DMS53 treated with DMSO at 0.1 percent for 48 hours (cell line): ENCODE results near the gene SDCCAG8.

Experiments used
- DNase-seq: peaks from one replicate; lab custom pipeline; 2025; ENCODE audit not compliant: unreplicated experiment; lab: John Stamatoyannopoulos, UW

The SDCCAG8 gene

GRCh38 chr1:243497939-243498681, 242.3 kb downstream of the SDCCAG8 start:
- DNase-seq = no peak

- DNase-seq = no peak
These were observed 243.4 kb downstream of the SDCCAG8 start for GRCh38 chr1:243499248-243499647.

- no peak for DNase-seq
These were observed 243.9 kb downstream of the SDCCAG8 start for GRCh38 chr1:243499711-243500110.

GRCh38 chr1:243500512-243500911, 244.7 kb downstream of the SDCCAG8 start:
- no peak for DNase-seq

GRCh38 chr1:243501002-243501401, 245.2 kb downstream of the SDCCAG8 start:
- no peak for DNase-seq

GRCh38 chr1:243503155-243503554, 247.3 kb downstream of the SDCCAG8 start:
- no peak for DNase-seq

- no peak for DNase-seq
These were observed 250.3 kb downstream of the SDCCAG8 start for GRCh38 chr1:243505986-243506689.

- no peak for DNase-seq
These were observed 251.3 kb downstream of the SDCCAG8 start for GRCh38 chr1:243507001-243507671.

GRCh38 chr1:243507672-243508302, 251.9 kb downstream of the SDCCAG8 start:
- DNase-seq = no peak

- no peak for DNase-seq
These were observed 252.5 kb downstream of the SDCCAG8 start for GRCh38 chr1:243508303-243508713.

GRCh38 chr1:243508943-243509342, 253.1 kb downstream of the SDCCAG8 start:
- DNase-seq = no peak

GRCh38 chr1:243510928-243511327, 255.1 kb downstream of the SDCCAG8 start:
- no peak for DNase-seq

- no peak for DNase-seq
These were observed 258.1 kb downstream of the SDCCAG8 start for GRCh38 chr1:243513726-243514491.

GRCh38 chr1:243514927-243515326, 259.1 kb downstream of the SDCCAG8 start:
- DNase-seq = no peak

- no peak for DNase-seq
These were observed 265.0 kb downstream of the SDCCAG8 start for GRCh38 chr1:243520831-243521230.

GRCh38 chr1:243523766-243524165, 267.9 kb downstream of the SDCCAG8 start:
- no peak for DNase-seq

GRCh38 chr1:243525085-243525487, 269.2 kb downstream of the SDCCAG8 start:
- DNase-seq = peak; percentile 28

- DNase-seq = peak; percentile 85
These were observed 270.3 kb downstream of the SDCCAG8 start for GRCh38 chr1:243526180-243526579.

- no peak for DNase-seq
These were observed 272.7 kb downstream of the SDCCAG8 start for GRCh38 chr1:243528459-243529121.

GRCh38 chr1:243529512-243529911, 273.7 kb downstream of the SDCCAG8 start:
- no peak for DNase-seq
